ENCODE measurements around the gene C2orf76.
"Not testable (repeated sequence)": the region's sequence is repeated elsewhere in the genome, so short reads cannot be mapped to it uniquely, and the experiment has no call there.

The C2orf76 gene

DNA sequence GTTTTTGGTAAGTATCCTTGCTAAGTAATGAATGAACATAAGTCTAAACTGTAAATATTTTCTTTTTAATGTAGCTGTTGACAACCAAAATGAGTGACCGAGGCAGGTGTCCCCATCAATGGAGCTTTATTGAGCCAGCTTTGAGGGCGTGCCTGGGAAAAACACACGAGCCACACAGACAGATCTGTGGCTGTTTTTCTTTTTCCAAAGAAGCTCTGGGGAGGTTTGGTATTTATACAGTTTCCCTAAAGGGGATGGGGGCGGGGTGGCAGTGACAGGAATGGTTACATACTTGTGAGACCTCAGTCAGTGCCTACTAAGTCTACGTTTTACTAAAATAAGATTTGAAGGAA is 11.3 kb upstream of the C2orf76 start:
- H3K4me3 ChIP-seq (ENCODE audit: low read depth in 1 of 2, low read length in 2 of 2), result no peak overlapping the region
- no peak overlapping the region for H3K27ac ChIP-seq (ENCODE audit: low read depth, low read length)
- H3K36me3 ChIP-seq (ENCODE audit: control insufficient read depth in 1 of 2, insufficient read depth in 2 of 2, low read length in 2 of 2), result peaks cover 6 to 8% of the 10 kb centered on the region in 2 donors
- H3K27me3 ChIP-seq (ENCODE audit: control insufficient read depth in 1 of 2, insufficient read depth in 2 of 2, low read length in 2 of 2), result no peaks in the 10 kb centered on the region
- H3K4me1 ChIP-seq (ENCODE audit: control insufficient read depth in 1 of 2, insufficient read depth in 2 of 2, low read length in 2 of 2), result no peaks in the 10 kb centered on the region
- peaks cover 0 to 4% of the 10 kb centered on the region in 2 donors for H3K9me3 ChIP-seq (ENCODE audit: control insufficient read depth in 1 of 2, low read length in 2 of 2)
- H3K9ac ChIP-seq (ENCODE audit: low read depth in 1 of 2, low read length in 2 of 2), result no peak overlapping the region

- peaks cover 0 to 4% of the 10 kb centered on the region in 2 donors for H3K9me3 ChIP-seq (ENCODE audit: control insufficient read depth in 1 of 2, low read length in 2 of 2)
- H3K27me3 ChIP-seq (ENCODE audit: control insufficient read depth in 1 of 2, insufficient read depth in 2 of 2, low read length in 2 of 2), result no peaks in the 10 kb centered on the region
- H3K4me3 ChIP-seq (ENCODE audit: low read depth in 1 of 2, low read length in 2 of 2), result no peak overlapping the region
- no peak overlapping the region for H3K9ac ChIP-seq (ENCODE audit: low read depth in 1 of 2, low read length in 2 of 2)
- no peaks in the 10 kb centered on the region for H3K4me1 ChIP-seq (ENCODE audit: control insufficient read depth in 1 of 2, insufficient read depth in 2 of 2, low read length in 2 of 2)
- no peak overlapping the region for H3K27ac ChIP-seq (ENCODE audit: low read depth, low read length)
- H3K36me3 ChIP-seq (ENCODE audit: control insufficient read depth in 1 of 2, insufficient read depth in 2 of 2, low read length in 2 of 2), result peaks cover 11 to 13% of the 10 kb centered on the region in 2 donors
Observed at GRCh38 chr2:119377294-119377992, 10.8 kb upstream of the C2orf76 start.

DNA sequence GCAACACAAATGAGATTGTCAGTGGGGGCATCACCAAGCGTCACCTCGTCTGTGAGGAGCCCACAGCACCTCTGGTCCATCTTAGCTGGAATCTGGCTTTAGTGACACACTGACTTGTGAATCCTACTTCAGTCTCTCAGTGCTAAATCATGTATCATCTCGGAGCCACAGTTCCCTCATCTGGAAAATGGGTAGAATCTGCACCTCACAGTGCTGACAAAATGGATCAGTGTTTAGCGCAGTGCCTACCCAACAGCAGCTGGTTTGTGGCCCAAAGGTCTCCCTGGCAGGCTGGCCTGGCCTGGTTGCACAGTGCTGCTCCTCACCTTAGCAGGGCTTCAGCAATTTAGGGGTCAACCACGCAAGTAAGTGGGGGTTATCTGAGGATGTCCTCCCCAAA is 10.2 kb upstream of the C2orf76 start:
- H3K27me3 ChIP-seq (ENCODE audit: control insufficient read depth in 1 of 2, insufficient read depth in 2 of 2, low read length in 2 of 2), result no peaks in the 10 kb centered on the region
- peaks cover 18 to 20% of the 10 kb centered on the region in 2 donors for H3K36me3 ChIP-seq (ENCODE audit: control insufficient read depth in 1 of 2, insufficient read depth in 2 of 2, low read length in 2 of 2)
- H3K27ac ChIP-seq (ENCODE audit: low read depth, low read length), result no peak overlapping the region
- H3K9ac ChIP-seq (ENCODE audit: low read depth in 1 of 2, low read length in 2 of 2), result no peak overlapping the region
- peaks cover 0 to 4% of the 10 kb centered on the region in 2 donors for H3K9me3 ChIP-seq (ENCODE audit: control insufficient read depth in 1 of 2, low read length in 2 of 2)
- no peak overlapping the region for H3K4me3 ChIP-seq (ENCODE audit: low read depth in 1 of 2, low read length in 2 of 2)
- H3K4me1 ChIP-seq (ENCODE audit: control insufficient read depth in 1 of 2, insufficient read depth in 2 of 2, low read length in 2 of 2), result no peaks in the 10 kb centered on the region

DNA sequence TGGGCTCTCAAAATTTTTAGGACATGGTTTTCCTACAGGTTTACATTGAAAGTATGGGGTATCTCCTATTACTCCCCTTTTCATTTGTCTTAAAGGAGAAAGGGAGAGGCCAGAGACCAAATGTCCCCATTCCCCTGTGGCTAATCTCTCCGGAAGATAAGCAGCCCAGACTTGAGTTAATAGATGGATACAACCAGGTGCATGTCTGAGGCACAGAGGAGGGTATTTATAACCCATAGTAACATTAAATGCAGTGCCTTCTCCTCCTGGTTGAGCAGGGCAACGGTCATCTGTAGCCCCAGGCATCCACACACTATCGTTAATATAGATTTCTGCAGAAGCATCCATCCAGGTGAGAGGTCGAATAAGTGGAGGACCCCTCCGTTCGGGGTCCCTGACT is 9.8 kb upstream of the C2orf76 start:
- H3K9ac ChIP-seq (ENCODE audit: low read depth in 1 of 2, low read length in 2 of 2); H3K27ac ChIP-seq (ENCODE audit: low read depth, low read length); H3K27me3 ChIP-seq (ENCODE audit: control insufficient read depth in 1 of 2, insufficient read depth in 2 of 2, low read length in 2 of 2); H3K4me1 ChIP-seq (ENCODE audit: control insufficient read depth in 1 of 2, insufficient read depth in 2 of 2, low read length in 2 of 2); H3K4me3 ChIP-seq (ENCODE audit: low read depth in 1 of 2, low read length in 2 of 2); H3K9me3 ChIP-seq (ENCODE audit: control insufficient read depth in 1 of 2, low read length in 2 of 2): not testable (repeated sequence)
- H3K36me3 ChIP-seq (ENCODE audit: control insufficient read depth in 1 of 2, insufficient read depth in 2 of 2, low read length in 2 of 2), result peaks cover 22 to 24% of the 10 kb centered on the region in 2 donors

DNA sequence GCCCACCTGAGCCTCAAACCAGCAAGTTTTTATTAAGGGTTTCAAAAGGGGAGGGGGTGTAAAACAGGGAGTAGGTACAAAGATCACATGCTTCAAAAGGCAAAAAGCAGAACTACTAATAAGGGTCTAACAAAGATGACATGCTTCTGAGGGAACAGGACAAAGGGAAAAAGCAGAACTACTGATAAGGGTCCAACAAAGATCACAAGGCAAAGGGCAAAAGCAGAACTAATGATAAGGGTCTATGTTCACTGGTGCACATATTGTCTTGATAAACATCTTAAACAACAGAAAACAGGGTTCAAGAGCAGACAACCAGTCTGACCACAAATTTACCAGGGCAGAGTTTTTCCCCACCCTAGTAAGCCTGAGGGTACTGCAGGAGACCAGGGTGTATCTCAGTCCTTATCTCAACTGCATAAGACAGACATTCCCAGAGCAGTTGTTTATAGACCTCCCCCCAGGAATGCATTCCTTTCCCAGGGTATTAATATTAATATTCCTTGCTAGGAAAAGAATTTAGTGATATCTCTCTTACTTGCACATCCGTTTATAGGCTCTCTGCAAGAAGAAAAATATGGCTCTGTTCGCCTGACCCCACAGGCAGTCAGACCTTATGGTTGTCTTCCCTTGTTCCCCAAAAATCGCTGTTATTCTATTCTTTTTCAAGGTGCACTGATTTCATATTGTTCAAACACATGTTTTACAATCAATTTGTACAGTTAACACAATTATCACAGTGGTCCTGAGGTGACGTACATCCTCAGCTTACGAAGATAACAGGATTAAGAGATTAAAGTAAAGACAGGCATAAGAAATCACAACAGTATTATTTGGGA is 7.5 kb upstream of the C2orf76 start:
- H3K36me3 ChIP-seq (ENCODE audit: control insufficient read depth in 1 of 2, insufficient read depth in 2 of 2, low read length in 2 of 2), result peaks cover 38 to 46% of the 10 kb centered on the region in 2 donors
- H3K4me3 ChIP-seq (ENCODE audit: low read depth in 1 of 2, low read length in 2 of 2); H3K9ac ChIP-seq (ENCODE audit: low read depth in 1 of 2, low read length in 2 of 2); H3K27me3 ChIP-seq (ENCODE audit: control insufficient read depth in 1 of 2, insufficient read depth in 2 of 2, low read length in 2 of 2); H3K9me3 ChIP-seq (ENCODE audit: control insufficient read depth in 1 of 2, low read length in 2 of 2); H3K4me1 ChIP-seq (ENCODE audit: control insufficient read depth in 1 of 2, insufficient read depth in 2 of 2, low read length in 2 of 2); H3K27ac ChIP-seq (ENCODE audit: low read depth, low read length): not testable (repeated sequence)

- H3K27me3 ChIP-seq (ENCODE audit: control insufficient read depth in 1 of 2, insufficient read depth in 2 of 2, low read length in 2 of 2), result no peaks in the 10 kb centered on the region
- no peak overlapping the region for H3K4me3 ChIP-seq (ENCODE audit: low read depth in 1 of 2, low read length in 2 of 2)
- H3K27ac ChIP-seq (ENCODE audit: low read depth, low read length), result no peak overlapping the region
- peaks cover 0 to 4% of the 10 kb centered on the region in 2 donors for H3K9me3 ChIP-seq (ENCODE audit: control insufficient read depth in 1 of 2, low read length in 2 of 2)
- H3K36me3 ChIP-seq (ENCODE audit: control insufficient read depth in 1 of 2, insufficient read depth in 2 of 2, low read length in 2 of 2), result peaks cover 43 to 55% of the 10 kb centered on the region in 2 donors
- no peak overlapping the region for H3K9ac ChIP-seq (ENCODE audit: low read depth in 1 of 2, low read length in 2 of 2)
- peaks cover 12 to 15% of the 10 kb centered on the region in 2 donors for H3K4me1 ChIP-seq (ENCODE audit: control insufficient read depth in 1 of 2, insufficient read depth in 2 of 2, low read length in 2 of 2)
Observed at GRCh38 chr2:119372778-119373568, 6.3 kb upstream of the C2orf76 start.

GRCh38 chr2:119371111-119371510 is 4.5 kb upstream of the C2orf76 start:
- no peak overlapping the region for H3K27ac ChIP-seq (ENCODE audit: low read depth, low read length)

GRCh38 chr2:119369845-119370244 is 3.2 kb upstream of the C2orf76 start:
- no peak overlapping the region for H3K27ac ChIP-seq (ENCODE audit: low read depth, low read length)
- peaks cover 27 to 33% of the 10 kb centered on the region in 2 donors for H3K4me1 ChIP-seq (ENCODE audit: control insufficient read depth in 1 of 2, insufficient read depth in 2 of 2, low read length in 2 of 2)
- no peaks in the 10 kb centered on the region for H3K27me3 ChIP-seq (ENCODE audit: control insufficient read depth in 1 of 2, insufficient read depth in 2 of 2, low read length in 2 of 2)
- H3K4me3 ChIP-seq (ENCODE audit: low read depth in 1 of 2, low read length in 2 of 2), result no peak overlapping the region
- peaks cover 43 to 55% of the 10 kb centered on the region in 2 donors for H3K36me3 ChIP-seq (ENCODE audit: control insufficient read depth in 1 of 2, insufficient read depth in 2 of 2, low read length in 2 of 2)
- peaks cover 0 to 4% of the 10 kb centered on the region in 2 donors for H3K9me3 ChIP-seq (ENCODE audit: control insufficient read depth in 1 of 2, low read length in 2 of 2)
- no peak overlapping the region for H3K9ac ChIP-seq (ENCODE audit: low read depth in 1 of 2, low read length in 2 of 2)

More at GRCh38 chr2:119371111-119371510, 4.5 kb upstream of the C2orf76 start:
- Histone ChIP-seq H3K9ac (ENCODE audit: low read depth in 1 of 2, low read length in 2 of 2) (no peak overlapping the region), H3K27me3 (ENCODE audit: control insufficient read depth in 1 of 2, insufficient read depth in 2 of 2, low read length in 2 of 2) (no peaks in the 10 kb centered on the region), H3K36me3 (ENCODE audit: control insufficient read depth in 1 of 2, insufficient read depth in 2 of 2, low read length in 2 of 2) (peaks cover 43 to 55% of the 10 kb centered on the region in 2 donors), H3K9me3 (ENCODE audit: control insufficient read depth in 1 of 2, low read length in 2 of 2) (peaks cover 0 to 4% of the 10 kb centered on the region in 2 donors), H3K4me3 (ENCODE audit: low read depth in 1 of 2, low read length in 2 of 2) (no peak overlapping the region), H3K4me1 (ENCODE audit: control insufficient read depth in 1 of 2, insufficient read depth in 2 of 2, low read length in 2 of 2) (peaks cover 16 to 21% of the 10 kb centered on the region in 2 donors)

DNA sequence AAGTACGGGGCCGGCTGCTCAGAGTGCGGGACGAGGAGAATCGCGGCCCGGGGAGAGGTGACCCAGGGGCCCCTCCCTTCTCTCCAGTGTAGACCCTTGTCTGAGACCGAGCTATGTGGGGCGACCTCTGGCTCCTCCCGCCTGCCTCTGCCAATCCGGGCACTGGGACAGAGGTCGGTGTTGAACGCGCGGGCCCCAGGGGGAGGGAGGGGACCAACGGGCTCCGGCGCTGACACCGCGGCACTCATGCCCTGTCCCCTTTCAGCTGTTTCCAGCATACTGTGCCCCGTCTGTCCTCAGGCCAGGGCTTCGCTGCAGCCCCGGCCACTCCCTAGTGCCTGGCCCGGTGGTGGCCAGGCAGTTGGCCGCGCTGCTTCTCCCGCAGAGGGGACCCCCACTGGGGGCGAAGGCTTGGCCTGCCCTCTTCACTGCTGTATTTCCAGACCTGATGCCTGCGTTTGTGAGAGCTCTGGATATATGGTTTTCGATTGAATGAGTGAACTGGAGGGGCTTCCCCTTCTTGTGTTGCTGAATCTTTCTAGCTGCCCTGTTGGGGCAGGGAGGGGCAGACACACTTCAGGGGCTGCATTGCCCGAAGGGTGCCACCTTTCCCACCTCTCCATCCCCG is 952 bp upstream of the C2orf76 start:
- Histone ChIP-seq H3K4me1 (ENCODE audit: control insufficient read depth in 1 of 2, insufficient read depth in 2 of 2, low read length in 2 of 2) (peaks cover 28 to 33% of the 10 kb centered on the region in 2 donors), H3K36me3 (ENCODE audit: control insufficient read depth in 1 of 2, insufficient read depth in 2 of 2, low read length in 2 of 2) (peaks cover 33 to 43% of the 10 kb centered on the region in 2 donors), H3K9ac (ENCODE audit: low read depth in 1 of 2, low read length in 2 of 2) (peak overlapping the region; percentile 86 to 91)

More for the DNA sequence above, 952 bp upstream of the C2orf76 start:
- Histone ChIP-seq H3K27ac (ENCODE audit: low read depth, low read length) (peak overlapping the region; percentile 74), H3K27me3 (ENCODE audit: control insufficient read depth in 1 of 2, insufficient read depth in 2 of 2, low read length in 2 of 2) (no peaks in the 10 kb centered on the region), H3K9me3 (ENCODE audit: control insufficient read depth in 1 of 2, low read length in 2 of 2) (no peaks in the 10 kb centered on the region), H3K4me3 (ENCODE audit: low read depth in 1 of 2, low read length in 2 of 2) (peak overlapping the region; percentile 92 to 95)
